Hepatocyte (in vitro differentiated cells): ENCODE data around the gene GOLM1.

Source experiments
- EZH2phosphoT487 ChIP-seq: fragments of 200-600 bp; sonication (generic); IDR thresholded peaks from one replicate; pipeline ENCODE4 v1.6.1; 2018; ENCODE audit warnings: antibody characterized with exemption, mild to moderate bottlenecking, low read depth, moderate library complexity; ENCODE audit not compliant: unreplicated experiment, severe bottlenecking
- TF ChIP-seq, protein P1 (sequence below): fragments of 200-600 bp; sonication (generic); IDR thresholded peaks from 2 replicates; pipeline ENCODE4 v1.5.1; 2016; ENCODE audit warnings: antibody characterized with exemption, mild to moderate bottlenecking; ENCODE audit not compliant: poor library complexity

GRCh38 chr9:86135371-86135770 lies 36.0 kb upstream of the GOLM1 start:
- TF ChIP-seq, protein P1, sequence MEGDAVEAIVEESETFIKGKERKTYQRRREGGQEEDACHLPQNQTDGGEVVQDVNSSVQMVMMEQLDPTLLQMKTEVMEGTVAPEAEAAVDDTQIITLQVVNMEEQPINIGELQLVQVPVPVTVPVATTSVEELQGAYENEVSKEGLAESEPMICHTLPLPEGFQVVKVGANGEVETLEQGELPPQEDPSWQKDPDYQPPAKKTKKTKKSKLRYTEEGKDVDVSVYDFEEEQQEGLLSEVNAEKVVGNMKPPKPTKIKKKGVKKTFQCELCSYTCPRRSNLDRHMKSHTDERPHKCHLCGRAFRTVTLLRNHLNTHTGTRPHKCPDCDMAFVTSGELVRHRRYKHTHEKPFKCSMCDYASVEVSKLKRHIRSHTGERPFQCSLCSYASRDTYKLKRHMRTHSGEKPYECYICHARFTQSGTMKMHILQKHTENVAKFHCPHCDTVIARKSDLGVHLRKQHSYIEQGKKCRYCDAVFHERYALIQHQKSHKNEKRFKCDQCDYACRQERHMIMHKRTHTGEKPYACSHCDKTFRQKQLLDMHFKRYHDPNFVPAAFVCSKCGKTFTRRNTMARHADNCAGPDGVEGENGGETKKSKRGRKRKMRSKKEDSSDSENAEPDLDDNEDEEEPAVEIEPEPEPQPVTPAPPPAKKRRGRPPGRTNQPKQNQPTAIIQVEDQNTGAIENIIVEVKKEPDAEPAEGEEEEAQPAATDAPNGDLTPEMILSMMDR = no peak
- no peak for TF ChIP-seq EZH2phosphoT487
